ENCODE results near the gene SRGAP1. TPM values are rescaled to one million over a fixed set of nuclear protein-coding genes. Genes with fewer than 3 reads are reported as not detected.
"Not testable (repeated sequence)": the region's sequence is repeated elsewhere in the genome, so short reads cannot be mapped to it uniquely, and the experiment has no call there.

Gene SRGAP1
- total RNA-seq, 1 experiment from 2014 or later = 26.8 TPM

GRCh38 chr12:63857771-63858670 is 13.5 kb downstream of the SRGAP1 start:
- H3K4me1 ChIP-seq (ENCODE audit: control insufficient read depth, insufficient read depth, low read length) = peaks cover 59% of the 10 kb centered on the region
- TF ChIP-seq, protein P1, sequence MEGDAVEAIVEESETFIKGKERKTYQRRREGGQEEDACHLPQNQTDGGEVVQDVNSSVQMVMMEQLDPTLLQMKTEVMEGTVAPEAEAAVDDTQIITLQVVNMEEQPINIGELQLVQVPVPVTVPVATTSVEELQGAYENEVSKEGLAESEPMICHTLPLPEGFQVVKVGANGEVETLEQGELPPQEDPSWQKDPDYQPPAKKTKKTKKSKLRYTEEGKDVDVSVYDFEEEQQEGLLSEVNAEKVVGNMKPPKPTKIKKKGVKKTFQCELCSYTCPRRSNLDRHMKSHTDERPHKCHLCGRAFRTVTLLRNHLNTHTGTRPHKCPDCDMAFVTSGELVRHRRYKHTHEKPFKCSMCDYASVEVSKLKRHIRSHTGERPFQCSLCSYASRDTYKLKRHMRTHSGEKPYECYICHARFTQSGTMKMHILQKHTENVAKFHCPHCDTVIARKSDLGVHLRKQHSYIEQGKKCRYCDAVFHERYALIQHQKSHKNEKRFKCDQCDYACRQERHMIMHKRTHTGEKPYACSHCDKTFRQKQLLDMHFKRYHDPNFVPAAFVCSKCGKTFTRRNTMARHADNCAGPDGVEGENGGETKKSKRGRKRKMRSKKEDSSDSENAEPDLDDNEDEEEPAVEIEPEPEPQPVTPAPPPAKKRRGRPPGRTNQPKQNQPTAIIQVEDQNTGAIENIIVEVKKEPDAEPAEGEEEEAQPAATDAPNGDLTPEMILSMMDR (IDR thresholded peaks at IDR 0.05) = no peak
- TF ChIP-seq REST (IDR thresholded peaks at IDR 0.05; ENCODE audit: insufficient read depth in 1 of 2, low read depth in 2 of 2, low read length in 1 of 2) (no peak), POLR2AphosphoS5 (IDR thresholded peaks at IDR 0.05; ENCODE audit: low read depth, low read length) (no peak), SIN3A (IDR thresholded peaks at IDR 0.05; ENCODE audit: borderline replicate concordance, insufficient read depth, low read depth, low read length) (no peak), TCF7L2 (IDR thresholded peaks at IDR 0.05; ENCODE audit: low read depth, low read length) (no peak)
- DNase-seq (ENCODE audit: low read depth, low spot score) (no peak), ATAC-seq (no peak)
- H3K36me3 ChIP-seq (ENCODE audit: control insufficient read depth, insufficient read depth, low read length) = no peaks in the 10 kb centered on the region
- ChIA-PET CTCF (no interaction called here), POLR2A (no interaction called here)
- no TSS peak for BruUV-seq (replicated peaks)
- in situ Hi-C loops (cut with HindIII; ENCODE audit: low pct_unique_long_range_greater_than_20kb, low sequenced_read_pairs) (no loop called here), intact Hi-C loops (cut with micrococcal nuclease; ENCODE audit: unreplicated experiment) (no loop called here)
- no peaks in the 10 kb centered on the region for H3K9me3 ChIP-seq (ENCODE audit: control insufficient read depth, insufficient read depth, low read depth, low read length)
- no peak overlapping the region for H3K4me3 ChIP-seq (ENCODE audit: low read depth in 2 of 2, low read length in 2 of 2)
- peak overlapping the region; percentile 76 for H3K27ac ChIP-seq (ENCODE audit: low read length)
- no peaks in the 10 kb centered on the region for H3K27me3 ChIP-seq (ENCODE audit: control insufficient read depth, insufficient read depth, low read length)

GRCh38 chr12:63859880-63860279 is 15.4 kb downstream of the SRGAP1 start:
- H3K27me3 ChIP-seq (ENCODE audit: control insufficient read depth, insufficient read depth, low read length); DNase-seq (ENCODE audit: low read depth, low spot score); H3K9me3 ChIP-seq (ENCODE audit: control insufficient read depth, insufficient read depth, low read depth, low read length); BruUV-seq (replicated peaks); CTCF ChIA-PET; POLR2A ChIA-PET; H3K36me3 ChIP-seq (ENCODE audit: control insufficient read depth, insufficient read depth, low read length); H3K4me3 ChIP-seq (ENCODE audit: low read depth in 2 of 2, low read length in 2 of 2); ATAC-seq; in situ Hi-C loops (cut with HindIII; ENCODE audit: low pct_unique_long_range_greater_than_20kb, low sequenced_read_pairs): not testable (repeated sequence)
- Histone ChIP-seq H3K4me1 (ENCODE audit: control insufficient read depth, insufficient read depth, low read length) (peaks cover 66% of the 10 kb centered on the region), H3K27ac (ENCODE audit: low read length) (peak overlapping the region; percentile 93)
- intact Hi-C loops (cut with micrococcal nuclease; ENCODE audit: unreplicated experiment) = loop anchor here (5.0 kb wide), 1 partner anchor 57 kb away; no protein-coding TSS in a partner anchor
